MV-4-11 (cell line): ENCODE results near the gene QTRT2.
A peak's percentile ranks its signal among the peaks of the same experiment; 100 is the strongest.

Experiments used
- DNase-seq: peaks from one replicate; lab custom pipeline; 2025; lab: John Stamatoyannopoulos, UW

QTRT2 gene

DNA sequence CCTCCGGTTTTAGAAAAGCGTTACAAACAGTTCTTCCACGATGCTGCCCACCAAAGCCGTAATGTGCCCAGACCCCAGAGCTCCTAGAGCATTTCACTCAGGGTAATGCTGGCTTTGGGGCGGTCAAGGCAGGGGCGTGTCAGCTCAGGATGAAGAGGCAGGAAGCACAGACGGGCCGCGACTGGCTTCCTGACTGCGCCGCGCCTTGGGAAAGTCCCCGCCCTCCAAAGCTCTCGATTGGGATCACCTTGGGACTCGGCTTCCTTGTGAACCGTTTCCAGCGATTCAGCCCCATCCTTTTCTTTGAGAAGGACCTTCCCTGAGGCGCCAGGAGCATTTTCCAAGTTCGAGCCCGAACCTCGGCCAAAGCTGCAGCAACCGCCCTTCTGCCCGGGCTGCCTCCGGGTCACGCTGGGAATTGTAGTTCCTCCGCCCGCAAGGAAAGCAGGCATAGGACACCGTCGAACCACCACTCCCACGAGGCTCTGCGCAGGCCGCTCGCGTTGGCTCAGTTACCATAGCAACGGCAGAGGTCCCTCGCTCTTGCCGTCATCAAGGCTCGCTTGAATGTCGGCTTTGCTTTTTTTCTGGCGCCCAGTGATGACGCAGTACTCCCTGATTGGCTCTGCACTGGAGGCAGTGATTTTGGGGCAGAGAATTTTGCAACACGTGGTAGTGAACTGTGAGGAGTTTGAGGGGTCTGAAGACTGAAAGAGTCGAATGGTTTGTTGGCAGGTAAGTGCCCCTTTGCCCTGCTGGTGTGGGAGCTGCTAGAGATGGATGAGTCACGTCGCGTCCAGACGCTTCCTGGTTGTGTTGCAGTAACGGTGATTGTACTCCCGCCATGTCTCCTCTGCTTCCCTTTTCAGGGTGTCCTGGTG, at the start of gene QTRT2, which contains the start of gene CCDC191:
TSS of gene QTRT2 (plus strand) at position 608 of the 881 bp plus-strand sequence. CDS start 8,521 bp downstream, outside the sequence.
TSS of gene CCDC191 (minus strand) at position 397 of the 881 bp plus-strand sequence. CDS start at position 337, 60 bp downstream.
- DNase-seq = peak; percentile 99

GRCh38 chr3:114011059-114011797, 45.3 kb upstream of the QTRT2 start:
- DNase-seq = no peak

DNA sequence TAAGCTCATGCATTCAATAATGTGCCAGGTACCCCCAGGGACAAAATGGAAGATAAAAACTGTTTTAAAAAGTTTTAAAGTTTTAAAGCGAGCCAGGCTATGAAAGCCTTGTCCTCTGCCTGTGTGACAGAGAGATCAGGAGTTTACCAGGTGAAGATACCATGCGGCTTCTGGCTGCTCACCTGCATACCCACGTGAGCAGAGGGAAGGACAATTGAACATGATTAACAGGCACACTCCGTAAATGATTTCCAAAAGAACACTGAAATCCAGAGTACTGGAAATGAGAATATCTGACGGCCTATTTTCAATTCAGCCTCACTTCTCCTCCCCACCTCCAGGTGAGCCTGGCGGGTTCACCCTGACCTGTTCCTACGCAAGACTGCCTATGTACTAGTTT, 42.3 kb upstream of the QTRT2 start:
- DNase-seq = no peak

DNA sequence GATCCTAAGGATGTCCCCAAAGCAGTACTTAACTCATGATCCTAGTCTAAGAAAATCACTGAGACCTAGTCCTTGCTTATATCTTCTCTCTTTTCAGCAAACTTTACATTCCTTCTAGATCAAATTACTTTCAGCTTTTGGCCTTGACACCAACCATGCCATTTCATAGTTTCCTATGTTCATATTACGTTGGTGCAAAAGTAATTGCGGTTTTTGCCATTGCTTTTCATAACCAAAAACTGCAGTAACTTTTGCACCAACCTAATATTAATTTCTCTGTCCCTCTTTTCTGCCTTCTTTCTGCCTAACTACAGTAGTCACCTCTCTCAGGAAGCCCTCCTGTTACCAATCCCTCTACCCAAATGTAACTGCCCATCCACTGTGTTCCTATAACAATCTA, 37.1 kb upstream of the QTRT2 start:
- no peak for DNase-seq

DNA sequence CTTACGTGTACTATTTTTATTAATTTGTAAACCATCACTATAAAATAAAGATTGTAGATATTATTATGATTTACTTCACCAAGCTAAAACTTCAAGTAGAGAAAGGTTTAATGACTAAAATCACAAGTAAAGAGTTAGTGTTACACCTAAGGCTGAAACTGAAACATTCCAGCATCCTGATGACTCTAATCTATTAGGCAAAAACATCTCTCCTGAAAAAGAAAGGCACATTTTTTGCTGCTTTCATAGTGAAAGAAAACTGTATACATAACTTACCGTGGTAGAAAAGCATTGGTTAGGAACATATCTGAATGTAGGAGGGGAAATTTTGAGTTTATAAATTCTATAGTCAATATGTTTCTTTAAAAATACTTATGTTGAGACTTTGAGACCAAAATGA, 35.6 kb upstream of the QTRT2 start:
- DNase-seq = no peak

DNA sequence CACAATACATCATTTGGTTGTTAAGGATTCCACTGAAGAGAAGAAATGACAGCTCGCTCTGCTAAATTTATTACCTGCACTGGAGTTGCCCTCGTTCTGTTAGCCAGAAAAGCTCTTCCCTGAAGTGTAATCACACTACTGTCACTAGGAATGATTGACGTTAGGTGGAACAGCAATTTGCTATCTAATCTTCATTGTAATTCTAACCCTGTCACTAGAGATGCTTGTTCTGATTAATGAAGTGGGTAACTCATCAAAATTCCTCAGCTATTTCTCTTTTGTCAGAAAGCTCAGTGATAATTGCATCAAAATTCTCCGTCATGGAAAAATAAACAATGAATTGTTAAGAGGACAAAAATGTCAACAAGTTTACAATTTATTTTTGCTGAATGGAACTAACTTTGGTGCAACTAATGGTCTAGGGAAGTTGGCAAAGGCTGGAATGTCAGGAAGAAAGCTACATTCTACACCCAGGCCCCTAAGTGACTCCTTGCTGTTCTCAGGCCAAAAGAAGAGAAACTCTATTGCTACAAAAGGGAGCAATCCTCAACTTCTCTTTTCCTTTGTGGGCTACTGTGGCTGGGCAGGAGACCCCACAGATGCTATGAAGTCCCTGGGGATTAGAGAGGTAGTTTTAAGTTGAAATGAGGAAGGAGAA, 34.3 kb upstream of the QTRT2 start:
- DNase-seq = peak; percentile 15

DNA sequence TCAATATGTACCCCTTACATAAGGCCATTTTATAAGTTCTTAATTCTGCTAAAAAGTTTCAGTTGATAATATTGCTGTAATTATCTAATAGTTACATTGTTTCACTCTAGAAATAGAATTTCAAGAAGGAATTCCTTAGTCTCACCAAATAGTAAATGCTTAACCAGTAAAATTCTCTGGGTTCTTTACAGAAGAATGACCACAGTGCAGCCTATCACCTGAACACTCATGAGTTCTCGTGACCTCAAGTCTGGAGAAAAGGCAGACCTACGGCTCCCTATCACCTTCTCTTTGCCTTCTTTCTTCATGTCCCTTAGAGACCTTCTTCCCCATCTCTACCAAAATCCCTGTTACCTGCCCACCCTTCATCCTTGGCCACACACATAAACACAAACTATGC, 31.1 kb upstream of the QTRT2 start:
- no peak for DNase-seq

DNA sequence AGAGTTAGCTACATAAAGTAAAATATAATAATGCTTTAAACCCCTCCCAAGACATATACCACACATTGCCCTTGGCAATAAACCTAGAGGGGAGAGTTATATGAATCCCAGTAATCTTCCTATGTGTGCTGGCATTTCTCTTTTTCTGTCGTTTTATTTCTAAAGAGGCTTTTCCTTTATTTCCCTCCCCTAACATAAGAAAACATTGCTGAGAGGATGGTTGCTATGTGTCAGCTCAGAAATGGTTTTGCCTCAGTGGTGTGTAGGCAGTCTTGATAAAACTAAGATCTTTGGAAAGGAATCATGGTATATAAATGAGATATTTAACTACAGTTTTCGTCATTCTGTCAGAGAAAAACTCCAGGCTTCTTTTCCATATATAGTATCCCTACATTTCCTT, 30.2 kb upstream of the QTRT2 start:
- DNase-seq = no peak

DNA sequence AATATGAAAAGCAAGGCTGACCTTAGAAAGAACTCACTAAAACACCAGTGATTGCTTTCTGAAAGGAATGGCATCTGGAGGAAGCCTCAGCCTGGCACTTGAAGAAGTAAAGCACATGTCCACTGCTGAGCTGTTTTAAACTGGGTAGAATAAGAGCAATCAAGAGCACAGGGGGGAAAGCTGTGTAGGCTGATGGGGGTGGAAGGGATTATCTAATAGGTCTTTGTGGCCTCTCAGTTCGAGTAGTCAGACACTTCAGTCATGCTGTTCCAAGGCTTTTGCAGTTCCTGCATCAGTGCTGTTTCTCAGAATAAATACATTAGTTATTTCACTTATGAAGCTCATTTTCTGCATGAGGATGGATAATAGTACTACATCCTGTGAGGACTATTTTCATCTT, 22.8 kb upstream of the QTRT2 start:
- DNase-seq = no peak

DNA sequence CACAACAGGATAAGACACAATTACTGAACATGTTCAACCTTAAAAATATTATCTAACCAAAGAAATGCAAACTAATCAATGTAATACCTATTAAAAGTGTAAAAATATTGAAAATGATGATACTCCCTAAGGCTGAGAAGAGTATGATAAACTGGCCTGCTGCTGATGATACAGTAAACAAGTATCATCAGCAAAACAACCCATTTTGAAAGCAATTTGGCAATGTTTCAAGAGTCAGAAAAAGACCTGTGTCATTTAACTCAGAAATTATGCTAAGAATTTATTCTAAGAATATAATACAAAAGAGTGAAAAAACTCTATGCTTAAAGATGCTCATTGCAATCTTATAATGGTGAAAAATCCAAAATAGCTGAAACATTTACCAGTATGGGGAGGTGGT, 22.3 kb upstream of the QTRT2 start:
- DNase-seq = no peak

DNA sequence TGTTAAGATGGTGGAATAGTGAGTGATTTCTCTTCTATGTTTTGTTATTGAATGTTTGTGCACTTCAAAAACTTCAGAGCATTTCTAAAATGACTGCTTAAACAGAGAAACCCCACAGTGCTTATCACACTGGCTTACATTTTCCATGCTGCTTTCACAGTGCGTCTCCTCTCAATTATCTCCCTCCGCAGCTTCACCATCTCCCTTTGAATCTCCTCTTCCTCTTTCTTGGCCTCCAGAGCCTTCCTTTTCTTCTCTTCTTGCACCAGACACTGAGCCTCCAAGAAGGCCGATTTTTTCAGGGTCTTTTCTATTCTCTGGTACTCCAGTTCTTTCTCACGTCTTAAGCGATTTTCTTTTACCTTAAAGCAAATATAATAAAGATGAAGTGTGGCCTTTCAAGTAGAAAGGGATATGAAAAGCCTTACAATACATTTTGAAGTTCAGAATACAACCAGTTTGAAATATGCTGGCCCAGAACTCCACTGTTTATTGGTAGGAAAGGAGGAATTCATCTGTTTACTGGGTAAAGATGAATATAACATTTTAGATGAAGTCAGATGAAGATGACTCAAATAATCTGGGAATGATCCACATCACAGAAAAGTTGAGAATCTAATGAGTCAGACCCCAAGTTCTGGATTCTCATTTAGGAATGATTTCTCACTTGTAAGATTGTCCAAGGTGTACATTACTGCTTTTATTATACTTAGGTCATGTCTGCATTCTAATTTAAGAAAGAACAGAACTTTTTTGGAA, 21.6 kb upstream of the QTRT2 start:
- no peak for DNase-seq

DNA sequence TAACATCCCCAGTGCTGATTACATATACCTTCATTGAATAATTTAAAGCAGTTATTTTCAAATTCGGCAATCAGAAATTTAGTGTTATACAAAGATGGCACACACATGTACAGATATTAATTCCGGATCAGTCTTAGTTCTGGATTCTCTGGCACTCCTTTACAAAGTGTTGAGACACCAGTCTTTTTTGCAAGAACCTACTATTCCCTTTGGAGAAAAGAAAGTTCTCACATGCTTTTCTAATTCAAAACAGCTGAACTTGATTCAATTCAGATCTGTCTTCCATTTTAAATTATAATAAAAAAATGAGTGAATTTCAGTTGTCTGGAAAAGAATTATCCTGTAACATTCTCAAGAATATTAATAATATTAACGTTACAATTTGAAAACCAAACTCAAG, 20.6 kb upstream of the QTRT2 start:
- no peak for DNase-seq

DNA sequence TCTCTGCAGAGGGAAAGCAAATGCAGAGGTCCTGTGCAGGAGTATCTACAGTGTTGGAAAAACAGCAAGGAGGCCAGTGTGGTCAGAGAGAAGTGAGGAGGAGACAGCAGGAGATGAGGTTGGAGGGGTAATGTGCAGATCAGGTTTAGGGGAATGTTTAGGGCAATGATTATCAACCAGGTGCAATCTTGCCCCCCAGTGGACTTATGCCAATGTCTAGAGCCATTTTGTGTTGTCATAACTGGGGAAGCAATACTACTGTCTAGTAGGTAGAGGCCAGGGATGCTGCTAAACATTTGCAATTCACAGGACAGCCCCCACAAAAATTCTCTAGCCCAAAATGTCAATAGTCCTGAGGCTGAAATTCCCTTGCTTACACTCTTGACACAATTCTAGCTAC, 13.3 kb upstream of the QTRT2 start:
- no peak for DNase-seq

DNA sequence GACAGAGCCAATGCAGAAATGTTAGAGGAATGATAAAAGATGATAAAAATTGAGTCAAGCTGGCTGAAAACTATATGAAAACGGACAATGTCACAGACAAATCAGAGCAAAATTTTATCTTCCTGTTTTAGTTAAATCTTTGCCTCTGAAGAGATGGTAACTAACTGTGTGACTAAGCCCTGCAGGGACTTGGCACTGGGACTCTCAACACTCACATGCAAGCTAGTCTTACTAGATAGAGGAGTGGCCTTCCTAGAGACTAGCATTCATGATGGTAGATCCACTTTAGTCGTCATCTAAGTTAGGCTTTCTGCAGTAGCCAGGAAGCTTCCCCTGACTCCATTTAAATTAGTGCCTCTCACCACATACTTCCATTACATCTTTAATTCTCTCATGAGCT, 4.3 kb upstream of the QTRT2 start:
- DNase-seq = no peak

GRCh38 chr3:114057011-114057347, 442 bp downstream of the QTRT2 start:
- no peak for DNase-seq

GRCh38 chr3:114058646-114059045, 2.1 kb downstream of the QTRT2 start:
- no peak for DNase-seq

- peak; percentile 71 for DNase-seq
Observed at GRCh38 chr3:114060906-114061655, 4.5 kb downstream of the QTRT2 start.

GRCh38 chr3:114067804-114068203, 11.3 kb downstream of the QTRT2 start:
- no peak for DNase-seq

DNA sequence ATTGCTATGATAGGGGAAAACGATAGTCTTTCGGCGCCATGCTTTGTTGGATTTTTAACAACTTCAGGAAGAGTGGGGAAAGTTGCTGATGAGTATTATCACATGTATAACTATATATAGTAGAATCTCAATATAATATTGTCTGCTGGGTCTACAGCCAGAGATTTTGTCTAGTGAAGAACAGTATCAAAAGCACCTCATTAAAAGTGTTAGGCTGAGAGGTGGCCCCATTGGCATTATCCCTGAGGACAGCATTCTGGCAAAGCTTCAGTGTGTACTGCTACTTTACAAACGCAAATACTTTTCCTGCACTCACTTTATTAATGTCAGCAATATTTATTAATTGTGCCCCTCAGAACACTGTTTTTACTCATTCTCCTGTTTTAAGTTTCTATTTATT, 11.8 kb downstream of the QTRT2 start:
- no peak for DNase-seq

DNA sequence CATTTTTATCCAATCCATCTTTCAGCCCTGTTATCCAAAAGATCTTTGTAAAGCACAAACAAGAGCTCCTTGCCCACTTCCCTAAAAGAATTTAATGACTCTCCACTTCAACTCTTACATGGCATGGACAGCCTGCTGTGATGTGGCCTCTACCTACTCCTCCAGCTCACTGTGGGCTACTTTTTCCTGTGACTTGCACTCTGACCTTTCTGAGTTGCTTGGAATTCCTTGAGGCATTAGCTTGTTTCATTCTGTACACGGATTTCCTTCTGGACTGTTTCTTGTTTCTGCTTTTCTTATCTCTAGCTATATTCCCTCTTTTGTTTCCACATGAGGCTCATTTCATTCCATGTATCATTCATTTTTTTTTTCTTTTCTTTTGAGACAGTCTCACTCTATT, 15.2 kb downstream of the QTRT2 start:
- DNase-seq = no peak

GRCh38 chr3:114076711-114077110, 20.2 kb downstream of the QTRT2 start:
- no peak for DNase-seq
